Transverse colon (tissue), 4 donors: ENCODE results near the gene DTYMK. TPM values are rescaled to one million over a fixed set of nuclear protein-coding genes. Genes with fewer than 3 reads are reported as not detected.

ENCODE experiments used
- DNase-seq: peaks from one replicate; pipeline ENCODE4 v3.0.0-alpha.2; 2019
- H3K27ac ChIP-seq, 4 donors: fragments of 200-600 bp; sonication (generic); 2 replicates each; pipeline ENCODE4 v1.5.1; 2016 to 2018; ENCODE audit warnings: inconsistent platforms in 4 of 4
- H3K27me3 ChIP-seq: fragments of 200-600 bp; sonication (generic); 2 replicates; pipeline ENCODE4 v1.5.1; 2017; ENCODE audit warnings: inconsistent platforms
- H3K36me3 ChIP-seq, 4 donors: fragments of 200-600 bp; sonication (generic); 2 replicates each; pipeline ENCODE4 v1.5.1; 2017 to 2019; ENCODE audit warnings: inconsistent platforms in 4 of 4
- H3K4me1 ChIP-seq, 4 donors: fragments of 200-600 bp; sonication (generic); 2 replicates each; pipeline ENCODE4 v1.5.1; 2017 to 2020; ENCODE audit warnings: inconsistent platforms in 4 of 4
- H3K4me3 ChIP-seq, 4 donors: fragments of 200-600 bp; sonication (generic); 1 replicate in 1 of 4; 2 replicates in 3 of 4; pipeline versions ENCODE4 v1.5.1 to v1.6.1; 2017 to 2019; ENCODE audit warnings: inconsistent platforms in 4 of 4
- H3K9me3 ChIP-seq, 2 donors: fragments of 200-600 bp; sonication (generic); 2 replicates each; pipeline ENCODE4 v1.5.1; 2017 to 2019; ENCODE audit warnings: inconsistent platforms in 2 of 2
- EP300 ChIP-seq: sonication (generic); formaldehyde crosslinking; IDR thresholded peaks from one replicate; pipeline ENCODE4 v1.6.1; 2017; ENCODE audit warnings: antibody characterized with exemption, low read depth
- POLR2A ChIP-seq: fragments of 450-650 bp; IDR thresholded peaks from one replicate; pipeline ENCODE4 v1.6.1; 2016; ENCODE audit warnings: antibody characterized with exemption, mild to moderate bottlenecking, moderate library complexity
- POLR2AphosphoS5 ChIP-seq, 3 donors: sonication (generic); formaldehyde crosslinking; IDR thresholded peaks; one replicate each; pipeline ENCODE4 v1.6.1; 2016; ENCODE audit warnings: antibody characterized with exemption in 3 of 3
- WGBS, 2 donors: methylation state at CpG; one replicate each; pipeline ENCODE4 v1.1.5; 2018; ENCODE audit warnings: low coverage in 1 of 2; 5-methylcytosine and 5-hydroxymethylcytosine counted together
- in situ Hi-C, 4 donors: fragments of 200-750 bp; cut with MboI; loops; one replicate each; pipeline versions ENCODE4 v1.15.0 to v1.15.1; 2017; ENCODE audit warnings: low sequenced_read_pairs in 3 of 4, low pct_ligation_motif_present in 1 of 4, low pct_unique_long_range_greater_than_20kb in 1 of 4
- intact Hi-C: fragments of 100-400 bp; cut with DNase I; formaldehyde crosslinking; loops from one replicate; pipeline ENCODE4 v1.15.1; 2023; ENCODE audit warnings: low total_unique reads
- total RNA-seq, 4 donors: library from RNA; depleted of rRNA; stranded (reverse); fragments of >200 nt; gene quantifications; one replicate each; pipeline ENCODE4 v1.1.0, GENCODE V29; 2016
- TF ChIP-seq, protein P1 (sequence below), 5 experiments: fragments of 200-600 bp in 3 of 5; fragments of 450-650 bp in 2 of 5; sonication (generic) in 3 of 5; IDR thresholded peaks; 1 replicate in 2 of 5; 2 replicates in 3 of 5; pipeline ENCODE4 v1.5.1; 2016 to 2017; ENCODE audit warnings: antibody characterized with exemption in 5 of 5, inconsistent platforms in 3 of 5, mild to moderate bottlenecking in 2 of 5, moderate library complexity in 1 of 5

DTYMK gene
- total RNA-seq, 4 donors from 2014 or later: 3.4 to 27.9 (median 11.4) TPM

DNA sequence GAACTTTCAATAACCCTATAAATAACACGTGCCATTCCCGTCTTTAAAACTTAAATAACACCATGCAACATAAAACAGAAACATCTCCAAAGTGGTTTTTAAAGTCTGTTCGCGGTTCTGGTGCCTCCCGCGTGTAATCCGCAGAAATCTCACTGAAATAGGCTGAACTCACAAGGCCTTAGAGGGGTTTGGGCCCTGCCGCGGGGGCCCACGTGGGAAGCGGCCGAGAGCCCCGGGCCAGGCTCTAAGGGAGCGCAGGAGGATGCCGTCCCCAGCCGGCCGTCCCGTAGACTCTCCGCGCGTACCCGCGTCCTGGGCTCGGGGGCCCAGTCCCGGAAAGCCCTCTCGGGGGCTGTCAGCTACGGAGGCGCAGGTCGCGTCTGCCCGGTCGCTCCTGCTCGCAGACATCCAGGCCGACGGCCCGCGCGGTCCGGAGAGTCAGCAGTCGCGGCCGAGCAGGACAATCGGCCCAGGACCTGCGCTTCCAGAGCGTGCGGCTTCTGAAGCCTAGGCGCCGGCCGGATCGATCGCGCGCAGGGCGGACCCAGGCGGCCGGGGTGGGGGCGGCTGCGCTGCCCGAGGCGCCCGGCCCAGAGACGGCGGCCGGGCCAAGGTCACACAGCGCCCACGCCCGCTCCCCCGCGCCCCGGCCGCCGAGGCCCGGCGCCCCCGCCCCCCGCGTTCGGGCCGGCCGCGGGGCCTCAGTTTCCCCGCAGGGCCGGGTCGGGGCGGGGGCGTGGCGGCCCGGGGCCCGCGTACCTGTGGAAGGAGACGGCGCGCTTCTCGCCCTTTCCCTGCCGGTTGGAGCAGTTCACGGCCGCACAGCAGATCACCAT lies 50.2 kb downstream of the DTYMK start:
- TF ChIP-seq EP300: no peak
- no peak for TF ChIP-seq POLR2A
- TF ChIP-seq POLR2AphosphoS5 (IDR thresholded peaks at IDR 0.05): no peak
- TF ChIP-seq, protein P1, sequence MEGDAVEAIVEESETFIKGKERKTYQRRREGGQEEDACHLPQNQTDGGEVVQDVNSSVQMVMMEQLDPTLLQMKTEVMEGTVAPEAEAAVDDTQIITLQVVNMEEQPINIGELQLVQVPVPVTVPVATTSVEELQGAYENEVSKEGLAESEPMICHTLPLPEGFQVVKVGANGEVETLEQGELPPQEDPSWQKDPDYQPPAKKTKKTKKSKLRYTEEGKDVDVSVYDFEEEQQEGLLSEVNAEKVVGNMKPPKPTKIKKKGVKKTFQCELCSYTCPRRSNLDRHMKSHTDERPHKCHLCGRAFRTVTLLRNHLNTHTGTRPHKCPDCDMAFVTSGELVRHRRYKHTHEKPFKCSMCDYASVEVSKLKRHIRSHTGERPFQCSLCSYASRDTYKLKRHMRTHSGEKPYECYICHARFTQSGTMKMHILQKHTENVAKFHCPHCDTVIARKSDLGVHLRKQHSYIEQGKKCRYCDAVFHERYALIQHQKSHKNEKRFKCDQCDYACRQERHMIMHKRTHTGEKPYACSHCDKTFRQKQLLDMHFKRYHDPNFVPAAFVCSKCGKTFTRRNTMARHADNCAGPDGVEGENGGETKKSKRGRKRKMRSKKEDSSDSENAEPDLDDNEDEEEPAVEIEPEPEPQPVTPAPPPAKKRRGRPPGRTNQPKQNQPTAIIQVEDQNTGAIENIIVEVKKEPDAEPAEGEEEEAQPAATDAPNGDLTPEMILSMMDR (IDR thresholded peaks at IDR 0.05): no peak
- H3K4me1 ChIP-seq: peaks cover 31 to 46% (median 36%) of the 10 kb centered on the region in 4 donors
- H3K27me3 ChIP-seq: no peaks in the 10 kb centered on the region
- no peaks in the 10 kb centered on the region for H3K9me3 ChIP-seq
- peak; percentile 55 for DNase-seq
- intact Hi-C loops (no loop called here), in situ Hi-C loops (no loop called here)
- 0% methylated on average over 2 to 62 of the region's 97 CpGs for WGBS, 2 donors
- peak overlapping the region; percentile 78 to 100 (median 94) for H3K4me3 ChIP-seq
- H3K27ac ChIP-seq: peak overlapping the region; percentile 98 to 100 (median 99)
- peaks cover 0 to 21% (median 10%) of the 10 kb centered on the region in 4 donors for H3K36me3 ChIP-seq

DNA sequence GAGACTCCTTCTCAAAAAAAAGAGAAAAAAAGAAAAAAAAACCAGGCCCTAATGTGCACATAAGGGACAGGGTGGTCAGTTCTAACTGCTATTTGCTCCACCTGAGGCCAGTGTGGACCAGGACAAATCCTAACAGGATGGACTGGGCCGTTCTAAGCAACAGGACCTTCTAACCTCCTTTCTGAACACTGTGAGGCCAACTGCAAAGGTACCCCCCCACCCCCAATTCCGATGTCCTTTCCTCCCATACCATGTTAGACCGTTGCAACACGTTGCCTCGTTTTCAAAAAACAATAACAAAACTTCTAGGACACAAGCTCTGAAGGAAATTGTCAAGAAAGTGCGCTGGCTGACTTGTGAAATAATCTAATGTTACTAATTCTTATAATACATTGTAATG lies 50.9 kb downstream of the DTYMK start:
- TF ChIP-seq EP300 (no peak), POLR2A (no peak), POLR2AphosphoS5 (IDR thresholded peaks at IDR 0.05) (no peak)
- TF ChIP-seq, protein P1 (IDR thresholded peaks at IDR 0.05): no peak
- 8 to 19% methylated on average over 5 to 6 of the region's 6 CpGs for WGBS, 2 donors
- no peaks in the 10 kb centered on the region for H3K27me3 ChIP-seq
- H3K4me3 ChIP-seq: peak overlapping the region; percentile 78 to 100 (median 94)
- peak overlapping the region; percentile 98 to 100 (median 99) for H3K27ac ChIP-seq
- H3K4me1 ChIP-seq: peaks cover 31 to 41% (median 33%) of the 10 kb centered on the region in 4 donors
- in situ Hi-C loops (no loop called here), intact Hi-C loops (no loop called here)
- H3K36me3 ChIP-seq: peaks cover 0 to 27% (median 10%) of the 10 kb centered on the region in 4 donors
- no peaks in the 10 kb centered on the region for H3K9me3 ChIP-seq
- DNase-seq: no peak

DNA sequence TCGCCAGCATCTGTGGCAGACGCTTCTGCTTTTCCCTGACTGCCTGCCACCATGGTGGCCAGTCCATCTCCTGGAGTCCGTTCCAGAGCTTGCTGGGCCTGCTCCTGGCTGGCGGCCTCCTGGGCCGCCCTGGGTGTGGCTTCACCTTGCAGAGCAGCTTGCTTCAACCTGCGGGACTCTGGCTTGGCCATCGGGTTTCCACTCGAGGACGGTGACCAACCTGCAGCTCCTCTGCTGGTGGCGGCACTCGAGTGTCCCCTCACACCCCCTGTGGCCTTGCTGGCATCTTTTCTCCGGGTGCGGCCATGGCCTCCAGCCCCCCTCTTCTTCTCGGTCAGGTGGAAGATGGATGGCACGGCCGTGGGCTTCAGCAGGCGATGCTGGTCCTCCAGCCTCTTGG lies 53.1 kb downstream of the DTYMK start:
- Histone ChIP-seq H3K36me3 (peaks cover 0 to 28% (median 10%) of the 10 kb centered on the region in 4 donors), H3K4me3 (no peak overlapping the region), H3K27me3 (no peaks in the 10 kb centered on the region), H3K4me1 (peaks cover 15 to 30% (median 20%) of the 10 kb centered on the region in 4 donors), H3K27ac (no peak overlapping the region), H3K9me3 (no peaks in the 10 kb centered on the region)
- in situ Hi-C loops (no loop called here), intact Hi-C loops (no loop called here)
- DNase-seq: no peak
- 93 to 97% methylated on average over 3 to 16 of the region's 17 CpGs for WGBS, 2 donors
- TF ChIP-seq POLR2A: no peak
- no peak for TF ChIP-seq POLR2AphosphoS5 (IDR thresholded peaks at IDR 0.05)
- TF ChIP-seq, protein P1 (IDR thresholded peaks at IDR 0.05): no peak
- TF ChIP-seq EP300: no peak

DNA sequence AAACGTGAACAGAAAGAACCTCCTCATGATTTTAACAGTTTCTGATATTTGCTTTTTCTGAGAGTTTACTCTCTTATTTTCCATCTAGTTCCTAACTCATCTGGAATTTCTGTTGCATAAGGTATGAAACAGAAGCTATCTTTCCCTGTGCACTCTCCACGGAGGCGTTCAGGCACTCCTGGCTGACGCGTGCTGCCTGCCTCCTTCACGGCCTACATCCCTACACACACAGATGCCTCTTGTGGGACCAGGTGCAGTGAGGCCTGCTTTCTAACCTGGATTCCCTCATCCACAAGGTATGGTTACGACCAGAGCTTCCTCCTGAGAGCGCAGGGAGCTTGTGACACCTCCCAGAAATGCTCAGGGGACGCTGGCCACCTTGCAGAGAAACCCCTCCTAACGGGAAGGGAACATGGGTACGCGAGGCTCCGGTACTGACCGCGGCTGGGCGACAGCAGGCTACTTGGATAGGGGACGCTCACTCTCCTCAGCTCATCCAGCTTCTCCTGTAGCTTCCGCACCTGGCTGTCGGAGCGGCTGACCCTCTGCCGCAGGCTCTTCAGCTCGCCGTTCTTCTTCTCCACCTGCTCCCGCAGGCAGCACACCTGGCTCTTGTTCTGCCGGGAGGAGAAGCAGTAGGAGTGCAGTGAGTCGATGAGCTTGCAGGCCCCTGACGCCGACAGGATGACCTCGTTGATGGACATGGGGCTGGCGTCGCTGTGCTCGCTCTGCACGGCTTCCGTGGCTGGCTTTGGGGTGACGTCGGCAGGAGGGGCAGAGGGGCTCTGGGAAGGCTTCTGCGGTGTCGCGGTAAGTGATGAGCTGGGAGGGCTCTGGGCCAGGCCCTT lies 53.9 kb downstream of the DTYMK start:
- 95 to 96% methylated on average over 6 to 39 of the region's 39 CpGs for WGBS, 2 donors
- in situ Hi-C loops: no loop called here
- H3K36me3 ChIP-seq: peaks cover 0 to 28% (median 10%) of the 10 kb centered on the region in 4 donors
- no peak for DNase-seq
- H3K27me3 ChIP-seq: no peaks in the 10 kb centered on the region
- intact Hi-C loops: no loop called here
- no peak overlapping the region for H3K4me3 ChIP-seq
- H3K27ac ChIP-seq: no peak overlapping the region
- H3K9me3 ChIP-seq: no peaks in the 10 kb centered on the region
- peaks cover 11 to 25% (median 15%) of the 10 kb centered on the region in 4 donors for H3K4me1 ChIP-seq
- TF ChIP-seq EP300 (no peak), POLR2A (no peak)
